Mucosa of descending colon (tissue), 3 donors: ENCODE data around the gene PHC2. TPM values are rescaled to one million over a fixed set of nuclear protein-coding genes. Genes with fewer than 3 reads are reported as not detected.

Experiments
- ATAC-seq: fragments of 200-7000 bp; cut with Tn5 transposase; one replicate; pipeline ENCODE4 v1.9.1; 2020; ENCODE audit warnings: mild to moderate bottlenecking, moderate library complexity
- DNase-seq, 3 donors: peaks; one replicate each; pipeline ENCODE4 v3.0.0-alpha.2; 2020
- H3K36me3 ChIP-seq: fragments of 200-600 bp; one replicate; pipeline ENCODE4 v1.8.0; 2021; ENCODE audit warnings: low read depth, mild to moderate bottlenecking
- H3K4me1 ChIP-seq: fragments of 200-600 bp; one replicate; pipeline ENCODE4 v1.8.0; 2021; ENCODE audit warnings: low read depth, mild to moderate bottlenecking
- H3K4me3 ChIP-seq: fragments of 200-600 bp; one replicate; pipeline ENCODE4 v1.8.0; 2021; ENCODE audit warnings: mild to moderate bottlenecking
- H3K9me3 ChIP-seq: fragments of 200-600 bp; one replicate; pipeline ENCODE4 v1.8.0; 2021; ENCODE audit warnings: mild to moderate bottlenecking
- intact Hi-C, 2 donors: fragments of 100-400 bp; cut with DNase I in 1 of 2; cut with micrococcal nuclease in 1 of 2; formaldehyde crosslinking; loops; one replicate each; pipeline versions ENCODE4 v1.11.0 to v1.11.1; 2022; cut with DNase I, micrococcal nuclease
- total RNA-seq, 3 donors: library from RNA; stranded (reverse); fragmentation: NEBNext Ultra II Directional in 2 of 3; extraction: Animal tissue kit (Norgen Biotek cat#: 25700) in 2 of 3; gene quantifications; one replicate each; pipeline versions ENCODE4 v1.2.1 to v1.2.4, GENCODE V29; 2021 to 2023
- TF ChIP-seq, protein P1 (sequence below): fragments of 200-600 bp; IDR thresholded peaks from one replicate; pipeline ENCODE4 v1.8.0; 2022; ENCODE audit warnings: antibody characterized with exemption, mild to moderate bottlenecking
- donor health status: DM: no; HTN: no; CAD: no; lungs with moderate emphysema.
- donor health status: DM: no; HTN: no; CAD: no.
- donor health status: DM: no; HTN: yes; CAD: no.

The PHC2 gene
- total RNA-seq, 3 donors from 2014 or later, result 49.5 to 99.0 (median 60.5) TPM

DNA sequence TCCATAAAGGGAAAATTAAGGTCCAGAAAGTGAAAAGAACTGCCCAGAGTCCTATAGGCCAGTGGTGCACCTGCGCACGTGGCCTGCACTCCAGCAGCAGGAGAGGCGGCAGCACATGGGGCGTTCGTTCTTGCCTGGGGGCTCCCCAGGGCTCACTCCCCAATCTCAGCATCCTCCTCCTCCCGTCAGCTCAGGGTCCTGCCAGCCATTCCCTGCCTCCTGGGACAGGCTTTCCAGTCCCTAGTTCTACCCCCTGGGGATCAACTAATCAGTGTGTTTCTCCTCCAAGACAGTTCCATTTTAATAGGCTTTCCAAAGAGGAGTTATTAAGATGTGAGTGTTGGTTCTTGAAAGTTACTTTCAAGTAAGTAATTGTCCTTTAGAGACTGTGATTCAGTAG is 108.8 kb downstream of the PHC2 start:
- no peak overlapping the region for H3K4me3 ChIP-seq
- intact Hi-C loops, result no loop called here
- H3K9me3 ChIP-seq, result no peaks in the 10 kb centered on the region
- TF ChIP-seq, protein P1, sequence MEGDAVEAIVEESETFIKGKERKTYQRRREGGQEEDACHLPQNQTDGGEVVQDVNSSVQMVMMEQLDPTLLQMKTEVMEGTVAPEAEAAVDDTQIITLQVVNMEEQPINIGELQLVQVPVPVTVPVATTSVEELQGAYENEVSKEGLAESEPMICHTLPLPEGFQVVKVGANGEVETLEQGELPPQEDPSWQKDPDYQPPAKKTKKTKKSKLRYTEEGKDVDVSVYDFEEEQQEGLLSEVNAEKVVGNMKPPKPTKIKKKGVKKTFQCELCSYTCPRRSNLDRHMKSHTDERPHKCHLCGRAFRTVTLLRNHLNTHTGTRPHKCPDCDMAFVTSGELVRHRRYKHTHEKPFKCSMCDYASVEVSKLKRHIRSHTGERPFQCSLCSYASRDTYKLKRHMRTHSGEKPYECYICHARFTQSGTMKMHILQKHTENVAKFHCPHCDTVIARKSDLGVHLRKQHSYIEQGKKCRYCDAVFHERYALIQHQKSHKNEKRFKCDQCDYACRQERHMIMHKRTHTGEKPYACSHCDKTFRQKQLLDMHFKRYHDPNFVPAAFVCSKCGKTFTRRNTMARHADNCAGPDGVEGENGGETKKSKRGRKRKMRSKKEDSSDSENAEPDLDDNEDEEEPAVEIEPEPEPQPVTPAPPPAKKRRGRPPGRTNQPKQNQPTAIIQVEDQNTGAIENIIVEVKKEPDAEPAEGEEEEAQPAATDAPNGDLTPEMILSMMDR, result no peak
- H3K36me3 ChIP-seq, result peaks cover 11% of the 10 kb centered on the region
- no peak for ATAC-seq
- no peak for DNase-seq
- H3K4me1 ChIP-seq, result no peaks in the 10 kb centered on the region

GRCh38 chr1:33321178-33321577 is 109.7 kb downstream of the PHC2 start:
- TF ChIP-seq, protein P1, result no peak
- ATAC-seq (no peak), DNase-seq (peak in 1 of 3 donors; percentile 27)
- Histone ChIP-seq H3K9me3 (no peaks in the 10 kb centered on the region), H3K4me1 (no peaks in the 10 kb centered on the region), H3K36me3 (peaks cover 11% of the 10 kb centered on the region), H3K4me3 (no peak overlapping the region)
- intact Hi-C loops, result no loop called here

DNA sequence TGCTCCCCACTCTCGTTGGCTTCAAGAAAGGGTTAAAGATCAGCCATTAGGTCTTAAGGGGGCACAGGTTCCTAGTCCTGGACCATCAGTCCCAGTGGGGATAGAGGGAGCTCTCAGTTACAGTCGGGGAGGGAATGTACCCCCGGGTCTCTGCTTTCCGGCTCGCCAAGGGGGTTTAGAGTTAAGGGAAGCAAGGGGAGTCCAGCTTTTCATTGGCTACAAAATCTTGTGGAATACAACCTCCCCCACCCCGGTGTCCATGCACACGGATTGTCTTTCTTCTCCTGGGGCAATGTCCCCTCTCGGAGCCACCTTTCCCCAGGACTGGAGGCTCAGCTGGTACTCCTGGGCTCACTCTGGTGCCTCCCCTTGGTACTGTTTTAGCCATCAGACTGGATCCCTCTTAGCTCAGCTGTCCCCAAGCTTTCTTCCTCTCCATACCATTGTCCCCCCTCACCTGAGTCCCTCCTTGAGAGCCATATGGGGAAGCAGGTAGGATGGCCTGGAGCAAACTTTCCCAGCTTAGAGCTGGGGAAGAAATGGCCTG is 110.2 kb downstream of the PHC2 start, which contains the start of gene A3GALT2:
Gene A3GALT2 (minus strand): TSS at position 480 of the 547 bp plus-strand sequence. CDS start 0 bp downstream, at position 480.
- ATAC-seq, result no peak
- intact Hi-C loops, result no loop called here

DNA sequence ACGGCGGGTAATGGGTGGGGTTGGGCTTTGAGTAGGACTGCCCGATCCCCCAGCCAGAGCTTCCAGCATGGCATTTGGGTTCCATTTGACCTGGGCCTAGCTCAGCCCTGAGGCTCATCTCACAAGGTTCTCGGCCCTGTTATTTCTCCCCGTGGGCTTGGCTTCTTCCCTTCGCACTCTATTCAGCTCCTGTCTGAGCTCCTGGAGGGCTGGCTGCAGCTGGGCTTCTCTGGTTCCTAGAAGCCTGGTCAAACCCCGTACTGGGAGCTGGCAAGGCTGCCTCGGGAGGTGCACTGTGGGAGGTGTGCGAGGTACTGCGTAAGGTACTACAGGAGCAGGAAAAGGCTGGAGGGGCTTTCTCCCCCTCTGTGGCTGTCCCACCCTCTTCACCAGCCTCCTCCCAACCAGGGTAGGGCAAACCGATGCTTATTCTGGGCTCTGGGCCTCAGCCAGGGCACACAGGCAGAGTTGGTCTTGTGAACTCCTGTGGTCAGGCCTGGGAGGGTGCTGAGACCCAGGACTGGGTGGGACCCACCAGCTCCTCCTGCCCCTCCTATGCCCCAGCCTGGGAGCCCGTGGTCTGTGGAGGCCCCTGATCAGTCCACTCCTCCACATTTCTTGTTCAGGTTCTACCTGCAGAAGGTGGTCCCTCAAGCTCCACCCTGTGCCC is 110.8 kb downstream of the PHC2 start:
- TF ChIP-seq, protein P1, result no peak
- DNase-seq (peak in 1 of 3 donors; percentile 27), ATAC-seq (no peak)
- H3K4me1 ChIP-seq, result no peaks in the 10 kb centered on the region
- peaks cover 7% of the 10 kb centered on the region for H3K36me3 ChIP-seq
- H3K9me3 ChIP-seq, result no peaks in the 10 kb centered on the region
- H3K4me3 ChIP-seq, result no peak overlapping the region
- intact Hi-C loops, result no loop called here

More for the DNA sequence above, 110.2 kb downstream of the PHC2 start, which contains the start of gene A3GALT2:
- TF ChIP-seq, protein P1, result no peak
- no peaks in the 10 kb centered on the region for H3K9me3 ChIP-seq
- DNase-seq, result no peak
- H3K36me3 ChIP-seq, result peaks cover 11% of the 10 kb centered on the region
- no peaks in the 10 kb centered on the region for H3K4me1 ChIP-seq
- no peak within 1 kb of the TSS for H3K4me3 ChIP-seq

GRCh38 chr1:33319186-33319948 is 111.5 kb downstream of the PHC2 start:
- ATAC-seq, result no peak

More at GRCh38 chr1:33319186-33319948, 111.5 kb downstream of the PHC2 start:
- Histone ChIP-seq H3K4me1 (no peaks in the 10 kb centered on the region), H3K36me3 (no peaks in the 10 kb centered on the region), H3K4me3 (no peak overlapping the region), H3K9me3 (no peaks in the 10 kb centered on the region)
- peak in 1 of 3 donors; percentile 16 for DNase-seq
- TF ChIP-seq, protein P1, result no peak
- intact Hi-C loops, result no loop called here
